GM12891 (cell line): ENCODE results near the gene MTCP1.

Source experiments
- POLR2A ChIP-seq: IDR thresholded peaks from 2 replicates; pipeline ENCODE4 v1.6.1; 2011; ENCODE audit warnings: low read depth, low read length, control low read depth
- POLR2AphosphoS5 ChIP-seq: IDR thresholded peaks from 2 replicates; pipeline ENCODE4 v1.6.1; 2011; ENCODE audit warnings: low read depth, low read length, control low read depth
- TAF1 ChIP-seq: IDR thresholded peaks from 2 replicates; pipeline ENCODE4 v1.6.1; 2011; ENCODE audit warnings: low read depth, low read length, control low read depth

GRCh38 chrX:155035688-155036087 lies 35.2 kb downstream of the MTCP1 start:
- TF ChIP-seq POLR2AphosphoS5 = no peak
- no peak for TF ChIP-seq TAF1
- no peak for TF ChIP-seq POLR2A
